IPS DF 19.7 (cell line): ENCODE results near the gene FARP1.

ENCODE experiments used
- DNase-seq: peaks from one replicate; pipeline ENCODE4 v3.0.0-alpha.2; 2013; ENCODE audit warnings: low read depth, low spot score

The FARP1 gene

GRCh38 chr13:98200211-98200878 is 57.5 kb downstream of the FARP1 start:
- peak; percentile 40 for DNase-seq

DNA sequence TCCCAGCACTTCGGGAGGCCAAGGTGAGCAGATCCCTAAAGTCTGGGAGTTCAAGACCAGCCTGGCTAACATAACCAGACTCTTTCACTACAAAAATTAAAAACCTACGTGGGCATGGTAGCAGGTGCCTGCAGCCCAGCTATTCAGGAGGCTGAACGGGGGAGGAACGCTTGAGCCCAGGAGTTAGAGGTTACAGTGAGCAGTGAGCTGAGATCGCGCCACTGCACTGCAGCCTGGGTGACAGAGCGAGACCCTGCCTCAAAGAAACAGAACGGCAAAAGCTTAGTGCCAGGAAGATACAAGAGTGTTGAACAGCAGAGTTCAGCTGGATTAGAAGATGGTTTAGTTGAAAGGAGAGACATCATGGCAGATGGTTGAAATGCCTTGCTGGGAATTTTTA is 58.3 kb downstream of the FARP1 start:
- no peak for DNase-seq

- DNase-seq = no peak
These were observed 59.1 kb downstream of the FARP1 start for GRCh38 chr13:98201984-98202383.

GRCh38 chr13:98203646-98204326 is 60.9 kb downstream of the FARP1 start:
- DNase-seq = no peak

DNA sequence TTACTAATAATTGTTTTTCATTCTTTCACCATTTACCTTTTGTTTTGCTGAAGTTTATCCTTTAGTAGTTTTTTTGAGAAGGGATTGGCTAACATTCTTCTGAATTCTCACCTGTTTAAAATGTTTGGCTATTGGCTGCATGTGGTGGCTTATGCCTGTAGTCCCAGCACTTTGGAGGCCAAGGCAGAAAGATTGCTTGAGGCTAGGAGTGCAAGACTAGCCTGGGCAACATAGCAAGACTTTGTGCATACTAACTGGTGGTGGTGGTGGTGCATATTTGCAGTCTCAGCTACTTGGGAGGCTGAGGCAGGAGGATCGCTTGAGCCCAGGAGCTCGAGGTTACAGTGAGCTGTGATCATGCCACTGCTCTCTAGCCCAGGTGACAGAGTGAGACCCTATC is 61.7 kb downstream of the FARP1 start:
- no peak for DNase-seq

DNA sequence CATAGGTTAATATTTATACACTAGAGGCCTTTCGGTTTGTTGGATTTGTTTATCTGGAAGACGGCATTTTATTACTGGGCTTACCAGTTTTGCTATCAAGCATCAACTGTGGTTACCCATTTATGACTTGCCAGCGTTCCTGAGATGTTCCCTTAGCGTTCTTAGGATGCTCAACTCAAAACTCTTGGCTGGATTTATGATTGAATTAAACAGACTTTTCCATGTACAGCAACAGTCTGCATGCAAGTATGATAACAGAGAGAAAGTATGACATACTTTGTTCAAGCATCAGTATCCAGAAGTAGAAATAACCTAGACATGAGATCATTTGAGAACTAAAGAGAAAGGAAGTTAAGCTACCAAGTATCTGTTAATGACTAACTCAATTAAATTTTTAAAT is 64.1 kb downstream of the FARP1 start:
- no peak for DNase-seq

DNA sequence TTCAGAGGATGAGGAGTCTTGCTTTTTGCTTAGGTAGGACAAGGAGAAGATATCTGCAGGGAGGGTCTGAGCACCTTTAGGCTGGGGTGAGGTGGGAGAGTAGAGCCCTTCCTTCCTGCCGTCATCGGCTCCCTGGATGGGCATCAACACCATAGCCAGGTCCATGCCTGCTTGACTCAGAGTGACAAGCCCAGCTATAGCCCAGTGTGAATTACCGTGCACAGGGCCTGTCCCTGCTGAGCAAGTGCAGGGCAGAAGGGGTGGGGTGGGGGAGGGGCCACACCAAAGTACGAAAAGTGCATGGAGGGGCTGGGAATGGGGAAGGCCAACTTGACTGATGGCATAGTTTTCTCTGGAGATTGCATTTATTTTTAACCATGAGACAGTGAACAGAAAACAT is 64.5 kb downstream of the FARP1 start:
- no peak for DNase-seq

DNA sequence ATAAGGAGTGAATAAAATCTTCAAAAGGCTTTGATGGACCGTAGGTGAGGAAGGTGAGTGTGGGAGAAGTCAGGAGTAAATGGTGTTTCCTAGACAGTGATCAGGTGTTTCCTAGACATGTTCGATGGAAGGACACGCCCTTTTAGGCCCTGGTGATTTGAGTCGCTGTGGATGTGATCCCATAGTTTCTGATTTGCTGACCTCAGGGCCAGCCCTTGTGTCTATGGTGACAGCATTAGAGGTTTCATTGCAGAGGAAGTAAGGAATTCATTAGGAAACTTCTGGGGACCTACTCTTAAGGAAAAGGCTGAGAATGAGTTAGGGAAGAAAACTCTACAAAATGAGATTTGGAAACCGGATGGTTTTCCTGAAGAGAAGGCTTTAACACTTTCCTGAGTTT is 65.7 kb downstream of the FARP1 start:
- no peak for DNase-seq

DNA sequence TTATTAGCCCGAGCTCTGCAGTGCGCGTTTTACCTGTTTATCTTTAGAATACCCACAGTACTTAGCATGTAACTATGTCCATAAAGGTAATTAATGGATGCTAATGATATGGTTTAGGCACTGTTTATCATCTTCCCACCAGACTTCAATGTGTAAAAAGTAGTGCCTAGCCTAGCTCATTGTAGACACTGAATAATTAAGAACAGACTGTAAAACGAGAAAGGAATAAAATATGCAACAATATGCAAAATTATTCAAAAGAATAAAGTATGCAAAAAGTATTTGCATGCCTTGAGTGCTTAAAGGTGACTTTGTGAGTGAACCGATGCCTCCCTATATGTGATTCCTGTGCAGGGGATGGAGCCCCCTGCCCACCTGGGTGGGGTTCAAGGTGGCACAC is 69.9 kb downstream of the FARP1 start:
- no peak for DNase-seq

- no peak for DNase-seq
These were observed 70.5 kb downstream of the FARP1 start for GRCh38 chr13:98213354-98213753.

DNA sequence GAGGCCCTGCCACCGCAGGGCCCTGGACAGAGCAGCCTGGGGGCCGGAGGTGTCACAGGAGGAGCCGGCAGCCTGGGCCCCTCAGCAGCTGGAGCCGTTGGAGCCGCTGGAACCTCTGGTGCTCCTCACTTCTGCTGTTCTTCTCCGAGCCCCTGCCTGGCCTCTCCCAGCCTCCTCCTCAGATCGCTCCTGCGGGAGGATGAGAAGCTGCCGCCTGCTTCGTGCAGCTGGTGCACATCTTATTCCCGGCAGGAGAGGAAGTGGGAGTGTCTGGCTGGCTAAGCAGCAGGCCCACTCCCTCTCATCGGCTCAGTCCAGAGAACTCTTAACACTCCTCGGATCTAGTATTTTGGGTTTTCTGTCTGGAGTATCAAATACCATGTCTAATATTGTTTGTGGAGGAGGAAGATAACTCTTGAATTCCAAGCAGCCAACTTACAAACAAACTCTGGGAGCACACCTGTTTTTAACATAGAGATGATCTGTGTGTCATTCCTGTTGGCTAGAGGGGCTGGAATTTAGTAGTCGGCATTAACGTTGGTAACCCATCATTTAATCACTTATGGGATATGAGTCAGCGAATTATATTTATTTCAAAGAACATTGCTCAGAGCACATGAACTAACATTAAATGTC is 71.2 kb downstream of the FARP1 start:
- DNase-seq = no peak

DNA sequence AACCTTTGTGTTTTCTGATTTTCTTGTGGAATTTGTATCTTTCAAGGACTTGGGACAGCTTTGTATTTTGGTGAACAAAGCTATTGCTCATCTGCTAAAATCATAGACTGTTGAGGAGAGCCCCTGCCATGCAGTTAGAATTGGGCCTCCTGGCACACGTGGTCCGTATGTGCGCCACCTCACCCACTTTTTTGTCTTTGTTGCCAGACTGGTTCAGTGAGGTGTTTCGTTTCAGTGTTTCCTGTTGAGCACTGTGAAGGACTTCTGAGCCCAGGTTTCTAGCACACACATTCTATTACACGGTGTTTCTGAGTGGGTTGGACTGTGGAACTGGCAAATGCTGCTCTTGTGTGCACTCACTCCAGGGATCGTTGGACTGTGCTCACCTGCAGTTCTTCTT is 71.8 kb downstream of the FARP1 start:
- DNase-seq = no peak

GRCh38 chr13:98215508-98215907 is 72.6 kb downstream of the FARP1 start:
- no peak for DNase-seq

GRCh38 chr13:98216135-98216565 is 73.3 kb downstream of the FARP1 start:
- no peak for DNase-seq

DNA sequence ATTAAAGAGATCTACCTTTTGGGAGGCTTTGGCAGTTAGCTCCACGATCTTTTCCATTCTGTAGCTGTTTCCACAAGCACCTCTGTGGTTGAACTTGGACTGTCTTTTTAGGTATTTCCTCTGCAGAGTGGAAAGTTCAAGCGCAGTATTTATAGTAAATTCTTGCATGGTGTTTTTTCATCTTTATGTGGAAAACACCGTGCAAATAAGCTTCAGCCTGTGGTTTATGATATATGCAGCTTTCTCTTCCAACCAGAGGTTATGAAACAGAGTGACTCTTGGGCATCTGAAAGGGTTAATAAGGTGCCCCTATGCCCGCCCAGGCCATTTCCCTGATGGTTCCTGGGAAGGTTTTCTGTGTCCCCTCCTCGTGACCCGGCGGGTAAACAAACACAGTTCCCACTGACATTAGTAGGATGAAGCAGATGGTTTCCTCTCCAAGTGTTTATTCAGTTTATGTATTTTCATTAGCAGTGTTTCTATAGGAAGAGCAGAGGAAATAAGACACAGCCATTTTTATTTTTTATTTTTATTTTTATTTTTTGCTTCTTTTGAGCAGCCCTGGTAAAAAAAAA is 73.9 kb downstream of the FARP1 start:
- DNase-seq = no peak

DNA sequence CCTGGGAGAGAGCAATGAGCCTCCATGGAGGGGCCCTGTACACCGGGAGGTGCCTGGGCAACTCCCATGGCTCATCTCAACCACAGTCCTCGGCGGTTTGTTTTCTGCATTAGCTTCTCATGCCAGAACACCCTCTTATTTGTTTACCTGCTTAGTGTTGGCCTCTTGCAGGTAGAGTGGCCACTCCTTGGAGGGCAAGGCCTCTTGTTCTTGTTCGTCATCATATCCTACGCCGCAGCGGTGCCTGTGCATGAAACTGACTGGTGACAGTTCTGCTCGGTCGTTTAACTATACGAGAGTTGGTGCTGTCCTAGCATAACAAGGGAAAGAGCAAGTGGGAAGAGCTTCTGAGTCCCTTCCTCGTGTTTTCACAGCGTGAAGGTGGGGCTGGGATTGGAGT is 74.7 kb downstream of the FARP1 start:
- no peak for DNase-seq

DNA sequence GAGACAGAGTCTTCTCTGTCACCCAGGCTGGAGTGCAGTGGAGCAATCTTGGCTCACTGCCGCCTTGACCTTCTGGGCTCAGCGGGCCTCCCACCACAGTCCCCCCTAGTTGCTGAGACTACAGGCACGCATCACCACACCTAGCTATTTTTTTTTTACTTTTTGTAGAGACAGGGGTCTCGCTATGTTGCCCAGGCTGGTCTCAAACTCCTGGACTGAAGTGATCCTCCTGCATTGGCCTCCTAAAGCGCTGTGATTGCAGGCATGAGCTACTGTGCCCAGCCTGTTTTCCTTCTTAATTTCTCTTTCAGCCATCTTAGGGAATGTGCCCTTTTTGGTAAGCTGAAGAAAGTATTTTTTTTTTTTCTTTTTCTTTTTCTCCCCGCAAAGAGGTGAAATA is 76.8 kb downstream of the FARP1 start:
- no peak for DNase-seq

DNA sequence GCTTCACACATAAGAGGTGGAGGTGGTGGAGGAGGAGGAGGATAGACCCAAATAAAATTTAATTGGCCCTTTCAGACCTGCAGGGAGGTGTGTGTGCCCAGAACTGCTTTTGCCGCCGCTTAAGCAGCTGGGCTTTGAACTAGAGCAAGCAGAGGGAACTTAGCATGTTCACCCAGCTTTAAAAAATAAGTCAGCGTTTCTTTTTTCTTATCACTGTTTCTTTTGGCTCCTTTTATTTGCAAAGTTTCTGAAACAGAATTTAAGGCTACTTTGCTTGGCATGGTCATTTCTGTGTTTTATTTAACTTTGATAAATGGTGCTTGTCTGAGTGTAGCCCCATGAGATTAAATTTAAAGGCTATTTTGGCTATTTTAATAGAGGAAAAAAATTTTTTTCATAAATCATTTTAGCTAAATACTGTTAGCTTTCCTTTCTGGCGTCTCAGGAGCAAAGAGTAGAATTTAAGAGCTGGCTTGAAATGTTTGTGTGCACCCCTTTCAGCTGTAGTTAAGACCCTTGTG is 77.4 kb downstream of the FARP1 start:
- no peak for DNase-seq

- DNase-seq = no peak
These were observed 78.3 kb downstream of the FARP1 start for GRCh38 chr13:98221234-98221633.

- DNase-seq = no peak
These were observed 79.2 kb downstream of the FARP1 start for GRCh38 chr13:98222081-98222554.

- no peak for DNase-seq
These were observed 79.9 kb downstream of the FARP1 start for GRCh38 chr13:98222816-98223215.

DNA sequence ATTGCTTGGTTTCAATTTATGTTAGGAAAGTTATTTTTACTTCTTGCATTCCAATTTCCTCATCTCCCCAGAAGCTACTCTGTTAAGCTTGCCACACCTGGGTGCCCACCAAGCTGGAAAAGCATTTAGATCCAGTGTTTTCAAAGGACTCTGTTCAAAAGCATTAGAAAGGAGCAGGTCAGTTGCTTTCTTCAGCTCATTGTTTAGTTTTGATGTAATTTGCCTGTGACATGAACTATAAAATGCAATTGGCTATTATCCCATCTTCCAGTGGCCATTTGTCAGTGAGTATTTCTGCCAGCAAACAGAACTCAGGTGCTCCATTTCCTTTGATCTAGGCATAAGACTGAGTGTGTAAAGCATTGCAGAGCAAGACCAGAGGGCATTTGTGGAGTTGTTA is 80.8 kb downstream of the FARP1 start:
- DNase-seq = no peak
